Prostate gland (tissue), 2 donors: Measurements from ENCODE around the gene MICU1. TPM values are rescaled to one million over a fixed set of nuclear protein-coding genes. Genes with fewer than 3 reads are reported as not detected.
A peak's percentile ranks its signal among the peaks of the same experiment; 100 is the strongest.

Experiments
- DNase-seq: peaks from one replicate; pipeline ENCODE4 v3.0.0-alpha.2; 2019; ENCODE audit warnings: low spot score
- H3K27ac ChIP-seq, 2 donors: fragments of 200-600 bp; sonication (generic); 2 replicates each; pipeline ENCODE4 v1.5.1; 2017 to 2019
- H3K27me3 ChIP-seq: fragments of 200-600 bp; sonication (generic); replicated peaks from 2 replicates; pipeline ENCODE4 v1.5.1; 2019; ENCODE audit not compliant: insufficient read depth
- H3K36me3 ChIP-seq, 2 donors: fragments of 200-600 bp; sonication (generic); 1 replicate in 1 of 2; 2 replicates in 1 of 2; pipeline versions ENCODE4 v1.5.1 to v1.8.1; 2017 to 2019
- H3K4me1 ChIP-seq: fragments of 200-600 bp; sonication (generic); replicated peaks from 2 replicates; pipeline ENCODE4 v1.5.1; 2019
- H3K4me3 ChIP-seq, 2 donors: fragments of 200-600 bp; sonication (generic); 2 replicates each; pipeline ENCODE4 v1.5.1; 2017 to 2019
- H3K9me3 ChIP-seq: fragments of 200-600 bp; sonication (generic); 2 replicates; pipeline ENCODE4 v1.5.1; 2017
- CTCF ChIP-seq, 4 experiments: fragments of 200-600 bp in 2 of 4; fragments of 450-650 bp in 2 of 4; sonication (generic) in 2 of 4; IDR thresholded peaks; 1 replicate in 3 of 4; 2 replicates in 1 of 4; pipeline ENCODE4 v1.5.1; 2016 to 2019; ENCODE audit warnings: antibody characterized with exemption in 4 of 4, mild to moderate bottlenecking in 2 of 4, moderate library complexity in 2 of 4
- POLR2A ChIP-seq: fragments of 450-650 bp; IDR thresholded peaks from one replicate; pipeline ENCODE4 v1.6.1; 2016; ENCODE audit warnings: antibody characterized with exemption, mild to moderate bottlenecking
- POLR2AphosphoS5 ChIP-seq: sonication (generic); formaldehyde crosslinking; IDR thresholded peaks from one replicate; pipeline ENCODE4 v1.6.1; 2017; ENCODE audit warnings: antibody characterized with exemption
- WGBS: methylation state at CpG from one replicate; pipeline ENCODE4 v1.1.5; 2018; 5-methylcytosine and 5-hydroxymethylcytosine counted together
- intact Hi-C: fragments of 100-400 bp; cut with DNase I; formaldehyde crosslinking; loops from one replicate; pipeline ENCODE4 v1.14.2; 2022
- total RNA-seq, 2 donors: library from RNA; depleted of rRNA; stranded (reverse); fragments of >200 nt; gene quantifications; one replicate each; pipeline ENCODE4 v1.1.0, GENCODE V29; 2016

The MICU1 gene
- total RNA-seq, 2 donors from 2014 or later: 41.0 to 42.0 TPM

GRCh38 chr10:72322030-72322279 lies 303.9 kb downstream of the MICU1 start:
- no peaks in the 10 kb centered on the region for H3K9me3 ChIP-seq
- peaks cover 19% of the 10 kb centered on the region for H3K4me1 ChIP-seq
- 88% methylated on average over 3 of the region's 3 CpGs for WGBS
- DNase-seq: no peak
- H3K27me3 ChIP-seq: no peaks in the 10 kb centered on the region
- intact Hi-C loops: no loop called here
- H3K36me3 ChIP-seq: no peaks in the 10 kb centered on the region
- peak overlapping the region; percentile 36 to 81 for H3K27ac ChIP-seq
- no peak overlapping the region for H3K4me3 ChIP-seq
- TF ChIP-seq CTCF (IDR thresholded peaks at IDR 0.05): no peak
- no peak for TF ChIP-seq POLR2AphosphoS5
- no peak for TF ChIP-seq POLR2A

- no peak for DNase-seq
- intact Hi-C loops: no loop called here
- no peak overlapping the region for H3K4me3 ChIP-seq
- 70% methylated on average over 13 of the region's 13 CpGs for WGBS
- peaks cover 19% of the 10 kb centered on the region for H3K4me1 ChIP-seq
- H3K27ac ChIP-seq: peak overlapping the region; percentile 81 to 83
- no peaks in the 10 kb centered on the region for H3K27me3 ChIP-seq
- H3K9me3 ChIP-seq: no peaks in the 10 kb centered on the region
- no peak for TF ChIP-seq POLR2A
- no peaks in the 10 kb centered on the region for H3K36me3 ChIP-seq
These were observed 304.4 kb downstream of the MICU1 start for GRCh38 chr10:72321248-72322029.

GRCh38 chr10:72320676-72321247 lies 305.1 kb downstream of the MICU1 start:
- no peak for TF ChIP-seq POLR2AphosphoS5
- peak; percentile 26 for TF ChIP-seq POLR2A
- no peak for TF ChIP-seq CTCF (IDR thresholded peaks at IDR 0.05)
- Histone ChIP-seq H3K4me1 (peaks cover 24% of the 10 kb centered on the region), H3K4me3 (no peak overlapping the region), H3K36me3 (no peaks in the 10 kb centered on the region), H3K9me3 (no peaks in the 10 kb centered on the region), H3K27ac (peak overlapping the region; percentile 81 to 83), H3K27me3 (no peaks in the 10 kb centered on the region)
- DNase-seq: no peak
- intact Hi-C loops: no loop called here
- 50% methylated on average over 12 of the region's 12 CpGs for WGBS

GRCh38 chr10:72319416-72320254 lies 306.2 kb downstream of the MICU1 start:
- H3K36me3 ChIP-seq: no peaks in the 10 kb centered on the region
- no peaks in the 10 kb centered on the region for H3K9me3 ChIP-seq
- peak; percentile 92 for DNase-seq
- intact Hi-C loops: loop anchor here (5.0 kb wide), 1 partner anchor 47 kb away; the partner anchor contains the start of gene DDIT4
- no peaks in the 10 kb centered on the region for H3K27me3 ChIP-seq
- peak; percentile 37 for TF ChIP-seq POLR2A
- TF ChIP-seq POLR2AphosphoS5: peak; percentile 80
- peak in 2 of 4 experiments; percentile 20 to 26 for TF ChIP-seq CTCF (IDR thresholded peaks at IDR 0.05)
- peak overlapping the region; percentile 81 to 83 for H3K27ac ChIP-seq
- 6% methylated on average over 30 of the region's 60 CpGs for WGBS
- peak overlapping the region; percentile 24 to 34 for H3K4me3 ChIP-seq
- peaks cover 20% of the 10 kb centered on the region for H3K4me1 ChIP-seq
